K562 (cell line): ENCODE data around the gene NUDT4B. TPM values are rescaled to one million over a fixed set of nuclear protein-coding genes. Genes with fewer than 3 reads are reported as not detected.
"Not testable (repeated sequence)": the region's sequence is repeated elsewhere in the genome, so short reads cannot be mapped to it uniquely, and the experiment has no call there.

ENCODE experiments used
- ATAC-seq: fragments of 200-7000 bp; cut with Tn5 transposase; 3 replicates; pipeline ENCODE4 v1.9.1; 2020; ENCODE audit warnings: moderate library complexity
- BruUV-seq: library from RNA; stranded (reverse); fragments of 400-500 nt; replicated peaks from 2 replicates; lab custom pipeline; 2021; lab: Mats Ljungman, UMichigan
- CTCF ChIA-PET: fragments of 300-600 bp; formaldehyde crosslinking; extraction: SDS; loops from one replicate; lab custom pipeline; 2021; ENCODE audit warnings: low intra/inter-chr PET ratio; lab: Yijun Ruan, JAX
- POLR2A ChIA-PET: fragments of 300-600, 350-650 bp; sonication (Branson Sonifier 250); formaldehyde crosslinking; extraction: SDS; loops from one replicate; lab custom pipeline; 2021; ENCODE audit warnings: antibody characterized with exemption, inconsistent platforms; lab: Yijun Ruan, JAX
- DNase-seq, 4 experiments: peaks; one replicate each; pipeline versions ENCODE4 v3.0.0 to v3.0.0-alpha.2; 2011 to 2018; ENCODE audit warnings: low spot score in 3 of 4, mixed read lengths in 3 of 4; ENCODE audit errors: extremely low read depth in 1 of 4
- FAIRE-seq: peaks from 2 replicates; lab custom pipeline; 2011; peaks lifted over from hg19 to GRCh38; lab: Jason Lieb, UNC
- H2AFZ ChIP-seq: 2 replicates; pipeline ENCODE4 v1.6.0; 2011; ENCODE audit warnings: low read depth, low read length, control low read depth, inconsistent platforms
- H3K27ac ChIP-seq: fragments of 200-600 bp; 3 replicates; pipeline ENCODE4 v1.8.0; 2011; ENCODE audit warnings: low read depth, mild to moderate bottlenecking, control low read depth, inconsistent platforms, low read length, moderate library complexity, mixed read lengths; ENCODE audit errors: extremely low read depth
- H3K27me3 ChIP-seq, 2 experiments: fragments of 300-600 bp in 1 of 2; 2 replicates in 1 of 2; 3 replicates in 1 of 2; pipeline versions ENCODE4 v1.6.0 to v1.8.0; 2011; ENCODE audit warnings: inconsistent platforms in 2 of 2, low read length in 2 of 2, mild to moderate bottlenecking in 1 of 2, mixed read lengths in 1 of 2, moderate library complexity in 1 of 2; ENCODE audit not compliant: control insufficient read depth in 2 of 2, insufficient read depth in 2 of 2
- H3K36me3 ChIP-seq: fragments of 300-600 bp; 3 replicates; pipeline ENCODE4 v1.8.0; 2011; ENCODE audit warnings: mild to moderate bottlenecking, low read length, inconsistent platforms; ENCODE audit not compliant: control insufficient read depth, insufficient read depth
- H3K4me1 ChIP-seq, 2 experiments: fragments of 200-600 bp in 1 of 2; replicated peaks in 1 of 2; 2 replicates in 1 of 2; 3 replicates in 1 of 2; pipeline versions ENCODE4 v1.5.1 to v1.8.0; 2011; ENCODE audit warnings: inconsistent platforms in 2 of 2, low read length in 2 of 2, mild to moderate bottlenecking in 1 of 2, mixed read lengths in 1 of 2, moderate library complexity in 1 of 2; ENCODE audit not compliant: control insufficient read depth in 2 of 2, insufficient read depth in 2 of 2
- H3K4me2 ChIP-seq: 2 replicates; pipeline ENCODE4 v1.6.1; 2011; ENCODE audit warnings: low read length, control low read depth, inconsistent platforms, mixed read lengths; ENCODE audit not compliant: insufficient read depth
- H3K4me3 ChIP-seq: fragments of 200-600 bp; sonication (generic), shearing (Covaris generic); 2 replicates; pipeline ENCODE4 v1.5.1; 2016; ENCODE audit warnings: control low read depth, inconsistent platforms
- H3K79me2 ChIP-seq: fragments of 200-600 bp; 3 replicates; pipeline ENCODE4 v1.8.0; 2011; ENCODE audit warnings: low read length, inconsistent platforms; ENCODE audit not compliant: control insufficient read depth, insufficient read depth
- H3K9ac ChIP-seq, 2 experiments: 2 replicates each; pipeline versions ENCODE4 v1.6.0 to v1.6.1; 2011; ENCODE audit warnings: low read depth in 2 of 2, low read length in 2 of 2, control low read depth in 1 of 2, inconsistent platforms in 1 of 2, mild to moderate bottlenecking in 1 of 2, mixed read lengths in 1 of 2; ENCODE audit not compliant: insufficient read depth in 1 of 2
- H3K9me1 ChIP-seq: one replicate; pipeline ENCODE4 v1.6.0; 2011; ENCODE audit warnings: inconsistent platforms, mild to moderate bottlenecking, low read length, moderate library complexity; ENCODE audit not compliant: control insufficient read depth, insufficient read depth
- H3K9me3 ChIP-seq: replicated peaks from 2 replicates; pipeline ENCODE4 v1.5.1; 2011; ENCODE audit warnings: low read depth, low read length, inconsistent platforms; ENCODE audit not compliant: control insufficient read depth, insufficient read depth
- H4K20me1 ChIP-seq: replicated peaks from 2 replicates; pipeline ENCODE4 v1.6.1; 2011; ENCODE audit warnings: low read length, inconsistent platforms, mixed read lengths; ENCODE audit not compliant: control insufficient read depth, insufficient read depth
- WGBS: fragments of 100-300 bp; shearing (Covaris generic); methylation state at CpG from one replicate; pipeline ENCODE4 v1.1.6; 2016; ENCODE audit warnings: low coverage, mixed read lengths; ENCODE audit not compliant: insufficient coverage; ENCODE audit errors: missing lambda C conversion rate; 5-methylcytosine and 5-hydroxymethylcytosine counted together
- in situ Hi-C: fragments of 300-500 bp; cut with MboI; formaldehyde crosslinking; loops from 4 replicates; pipeline ENCODE4 v1.15.0; 2018; ENCODE audit warnings: inconsistent platforms, mixed read lengths
- intact Hi-C: fragments of 100-400 bp; cut with micrococcal nuclease; formaldehyde crosslinking; loops from 2 replicates; pipeline ENCODE4 v1.14.2; 2022
- polyA plus RNA-seq, 8 experiments: library from polyadenylated mRNA; depleted of rRNA in 4 of 8; stranded (reverse) in 5 of 8; unstranded in 3 of 8; fragments of >200 nt; fragmentation: Nextera tagmentation in 2 of 8; fragmentation: Illumina TruSeq in 1 of 8; extraction: Ambion mirVana in 2 of 8; extraction: Trizol in 1 of 8; gene quantifications; 2 replicates each; pipeline versions ENCODE4 v1.2.1 to v1.2.3, GENCODE V29; 2011 to 2014; ENCODE audit warnings: inconsistent platforms in 1 of 8, missing spikeins in 1 of 8
- total RNA-seq, 7 experiments: library from RNA; depleted of rRNA in 6 of 7; stranded (reverse); fragments of >200 nt in 6 of 7; fragmentation: Illumina TruSeq in 2 of 7; extraction: Trizol in 2 of 7; gene quantifications; 2 replicates each; pipeline versions ENCODE4 v1.2.1 to v1.2.3, GENCODE V29; 2011 to 2021; ENCODE audit warnings: low replicate concordance in 1 of 7

NUDT4B gene
- total and polyA plus RNA-seq, 9 of the 15 experiments (the other 6 are each of a cell fraction or from before 2014, with no cell fraction given): 0.06 to 58.0 (median 14.2) TPM; not detected in 1

GRCh38 chr1:148758925-148759324 lies 10.4 kb downstream of the NUDT4B start:
- ATAC-seq: not testable (repeated sequence)

GRCh38 chr1:148759749-148760148 lies 11.2 kb downstream of the NUDT4B start:
- no CpG with 5 or more reads among the region's 2 CpGs for WGBS
- in situ Hi-C loops: loop anchor here (25.0 kb wide), 1 partner anchor 397 kb away; no protein-coding TSS in a partner anchor
- H2AFZ ChIP-seq, H3K9me3 ChIP-seq, BruUV-seq, H4K20me1 ChIP-seq, FAIRE-seq, H3K27me3 ChIP-seq, H3K36me3 ChIP-seq, POLR2A ChIA-PET, H3K4me1 ChIP-seq, intact Hi-C loops, H3K79me2 ChIP-seq, ATAC-seq, H3K4me2 ChIP-seq, H3K4me3 ChIP-seq, H3K27ac ChIP-seq, DNase-seq, CTCF ChIA-PET, H3K9ac ChIP-seq, H3K9me1 ChIP-seq: not testable (repeated sequence)

More at GRCh38 chr1:148758925-148759324, 10.4 kb downstream of the NUDT4B start:
- H3K79me2 ChIP-seq, H3K4me2 ChIP-seq, H3K36me3 ChIP-seq, BruUV-seq, H3K9me1 ChIP-seq, H3K27me3 ChIP-seq, FAIRE-seq, H3K4me1 ChIP-seq, H4K20me1 ChIP-seq, H3K27ac ChIP-seq, intact Hi-C loops, H3K9ac ChIP-seq, H2AFZ ChIP-seq, CTCF ChIA-PET, DNase-seq, POLR2A ChIA-PET, H3K9me3 ChIP-seq, H3K4me3 ChIP-seq: not testable (repeated sequence)
- WGBS: no CpG with 5 or more reads among the region's 4 CpGs
- in situ Hi-C loops: loop anchor here (25.0 kb wide), 1 partner anchor 397 kb away; no protein-coding TSS in a partner anchor

GRCh38 chr1:148760206-148760605 lies 11.6 kb downstream of the NUDT4B start:
- H3K9me1 ChIP-seq, H3K4me2 ChIP-seq, H3K4me1 ChIP-seq, H3K36me3 ChIP-seq, H3K79me2 ChIP-seq, FAIRE-seq, BruUV-seq, CTCF ChIA-PET, H3K9me3 ChIP-seq, H3K9ac ChIP-seq, ATAC-seq, POLR2A ChIA-PET, intact Hi-C loops, H2AFZ ChIP-seq, H3K27ac ChIP-seq, H4K20me1 ChIP-seq, DNase-seq, H3K27me3 ChIP-seq, H3K4me3 ChIP-seq: not testable (repeated sequence)
- in situ Hi-C loops: loop anchor here (25.0 kb wide), 1 partner anchor 398 kb away; no protein-coding TSS in a partner anchor
- no CpG with 5 or more reads among the region's 1 CpG for WGBS

- H3K79me2 ChIP-seq, CTCF ChIA-PET, H2AFZ ChIP-seq, POLR2A ChIA-PET, BruUV-seq, H3K9me3 ChIP-seq, H3K27ac ChIP-seq, H3K36me3 ChIP-seq, DNase-seq, H3K9ac ChIP-seq, H3K27me3 ChIP-seq, H3K4me1 ChIP-seq, H3K4me3 ChIP-seq, H3K9me1 ChIP-seq, intact Hi-C loops, H3K4me2 ChIP-seq, H4K20me1 ChIP-seq: not testable (repeated sequence)
- FAIRE-seq: peak; percentile 75
- peak; percentile 75 for ATAC-seq
- in situ Hi-C loops: loop anchor here (25.0 kb wide), 1 partner anchor 399 kb away; no protein-coding TSS in a partner anchor
Measured at GRCh38 chr1:148761360-148761759, 12.8 kb downstream of the NUDT4B start.
